ENCODE measurements around the gene EEF1AKMT3.

Gene EEF1AKMT3

DNA sequence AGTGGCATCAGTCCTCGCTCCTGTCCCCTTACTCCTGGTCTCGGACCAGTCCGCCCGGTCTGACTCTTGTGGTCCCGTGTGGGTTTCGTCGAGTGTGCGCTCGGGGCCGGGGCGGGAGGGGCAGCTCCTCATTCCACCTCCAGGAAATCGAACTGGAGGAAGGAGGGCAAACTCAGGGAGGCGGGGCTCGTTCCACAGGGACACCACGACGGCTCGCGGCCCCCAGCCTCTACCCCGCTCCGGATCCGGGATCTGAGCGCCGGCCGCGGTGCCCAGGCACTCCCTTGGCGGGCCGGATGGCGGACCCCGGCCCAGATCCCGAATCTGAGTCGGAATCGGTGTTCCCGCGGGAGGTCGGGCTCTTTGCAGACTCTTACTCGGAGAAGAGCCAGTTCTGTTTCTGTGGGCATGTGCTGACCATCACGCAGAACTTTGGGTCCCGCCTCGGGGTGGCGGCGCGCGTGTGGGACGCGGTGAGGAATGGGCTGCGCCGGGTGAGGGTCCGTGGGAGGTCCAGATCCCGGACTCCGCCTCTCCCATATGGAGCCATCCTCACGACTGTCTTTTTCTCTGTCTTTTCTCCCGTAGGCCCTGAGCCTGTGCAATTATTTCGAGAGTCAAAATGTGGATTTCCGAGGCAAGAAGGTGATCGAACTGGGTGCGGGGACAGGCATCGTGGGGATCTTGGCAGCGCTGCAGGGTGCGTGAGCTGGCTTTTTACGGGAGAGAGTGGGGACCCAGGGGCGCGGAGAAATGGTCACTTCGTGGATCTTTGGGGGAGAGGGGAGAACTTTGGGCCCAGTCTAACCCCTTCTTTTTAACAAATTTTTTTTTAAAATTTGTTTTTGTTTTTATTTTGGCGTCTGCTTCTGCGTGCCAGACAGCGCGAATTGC lies at the start of gene EEF1AKMT3:
EEF1AKMT3 (plus strand) TSS at position 186 of the 894 bp plus-strand sequence; CDS start at position 297, 111 bp downstream.
- DNase-seq: no peak

DNA sequence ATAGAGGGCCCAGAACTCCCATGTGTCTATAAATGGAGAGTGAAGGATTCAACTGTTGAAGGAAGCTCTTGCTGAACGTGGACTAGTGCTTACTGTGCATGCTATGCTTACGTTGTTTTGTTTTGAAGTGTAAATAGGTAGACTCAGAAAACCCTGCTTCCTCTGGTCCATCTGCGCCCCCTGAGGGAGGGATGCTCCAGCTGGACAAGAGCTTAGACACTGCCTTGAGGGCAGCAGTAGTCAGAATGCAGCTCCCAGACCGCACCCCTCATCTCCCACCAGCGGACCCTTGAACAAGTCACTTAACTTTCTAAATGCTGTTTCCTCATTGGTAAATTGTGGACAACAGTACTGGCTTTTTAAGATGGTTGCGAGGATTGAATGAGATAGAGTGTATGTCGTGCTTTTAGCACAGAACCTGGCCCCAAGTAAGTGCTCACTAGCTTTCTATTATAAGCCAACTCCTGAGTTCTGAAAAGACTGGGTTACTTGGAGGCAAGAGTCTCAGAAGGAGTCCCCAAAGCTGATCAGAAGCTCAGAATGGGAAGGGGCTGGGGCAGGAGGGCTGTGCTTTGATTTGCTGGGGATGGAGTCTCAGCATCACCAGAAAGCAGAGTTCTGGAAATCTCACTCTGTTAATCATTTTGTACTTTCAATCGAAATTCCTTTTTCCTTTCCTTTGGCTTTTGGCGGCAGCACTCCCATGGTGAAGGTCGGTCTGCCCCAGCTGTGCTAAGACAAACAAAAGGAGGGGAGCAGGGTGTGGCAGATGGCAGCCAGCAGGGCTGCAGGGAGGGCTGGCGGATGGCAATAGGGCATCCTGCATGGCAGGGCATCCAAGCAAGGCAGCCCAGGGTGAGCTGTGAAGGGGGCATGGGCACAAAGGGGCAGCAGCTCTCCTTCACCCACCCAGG lies 49.4 kb upstream of the EEF1AKMT3 start:
- no peak for DNase-seq

DNA sequence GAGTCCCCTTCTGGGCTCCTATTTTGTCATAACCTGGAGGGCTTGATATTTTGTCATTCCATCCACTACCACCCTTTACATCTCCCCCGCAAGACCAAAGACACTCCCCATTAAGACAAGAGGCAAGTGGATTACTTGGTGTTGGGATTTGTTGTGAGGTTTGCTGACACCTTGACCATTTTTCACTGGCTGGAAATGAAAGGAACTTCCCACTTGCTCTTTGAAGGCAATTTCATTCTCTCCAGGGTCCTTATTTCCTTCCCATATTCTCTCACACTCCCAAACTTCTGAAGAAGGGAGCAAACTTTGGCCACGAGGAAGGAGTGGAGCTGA lies 48.8 kb upstream of the EEF1AKMT3 start:
- DNase-seq: no peak

DNA sequence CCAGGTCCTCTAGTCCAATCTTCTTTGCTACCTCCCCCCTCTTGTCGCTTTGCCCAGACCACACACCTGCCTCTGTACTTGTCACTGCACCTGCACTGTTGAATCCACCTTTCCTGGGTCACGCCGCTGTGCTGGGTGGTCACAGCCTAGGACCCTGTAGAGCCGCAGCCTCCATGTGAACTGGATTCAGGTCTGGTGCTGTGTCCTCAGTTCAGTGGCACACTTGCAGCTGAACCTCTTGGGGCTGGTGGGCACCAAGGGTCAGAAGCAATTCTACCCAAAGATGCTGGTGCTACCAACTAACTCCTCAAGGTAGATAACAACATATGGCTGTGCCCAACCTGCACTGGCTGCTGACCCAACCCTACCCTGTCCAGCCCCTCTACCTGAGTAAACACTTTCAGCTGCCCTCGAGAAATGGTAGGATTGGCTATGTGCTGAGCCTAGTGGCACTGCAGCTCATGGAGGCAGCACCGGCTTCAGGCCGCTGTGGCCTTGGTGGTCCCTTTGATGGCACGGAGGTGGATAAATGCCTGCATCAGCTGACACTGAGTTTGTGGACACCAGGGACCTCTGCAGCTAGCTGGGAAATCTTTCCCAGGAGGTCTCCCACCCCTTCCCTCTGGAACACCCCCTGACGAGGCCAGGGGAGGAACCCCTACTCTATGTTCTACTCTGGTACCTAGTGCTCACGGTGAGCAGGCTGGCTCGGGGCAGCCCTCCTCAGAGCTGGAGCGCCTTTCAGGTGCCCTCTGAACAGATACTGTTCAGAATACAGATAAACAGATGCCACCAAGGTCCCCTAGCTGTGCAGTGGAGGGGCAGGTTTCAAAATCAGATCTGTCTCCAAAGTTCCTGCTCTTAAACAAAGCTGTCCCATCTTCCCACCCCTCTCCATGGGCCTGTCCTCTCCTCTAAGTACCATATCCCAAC lies 48.1 kb upstream of the EEF1AKMT3 start:
- no peak for DNase-seq

DNA sequence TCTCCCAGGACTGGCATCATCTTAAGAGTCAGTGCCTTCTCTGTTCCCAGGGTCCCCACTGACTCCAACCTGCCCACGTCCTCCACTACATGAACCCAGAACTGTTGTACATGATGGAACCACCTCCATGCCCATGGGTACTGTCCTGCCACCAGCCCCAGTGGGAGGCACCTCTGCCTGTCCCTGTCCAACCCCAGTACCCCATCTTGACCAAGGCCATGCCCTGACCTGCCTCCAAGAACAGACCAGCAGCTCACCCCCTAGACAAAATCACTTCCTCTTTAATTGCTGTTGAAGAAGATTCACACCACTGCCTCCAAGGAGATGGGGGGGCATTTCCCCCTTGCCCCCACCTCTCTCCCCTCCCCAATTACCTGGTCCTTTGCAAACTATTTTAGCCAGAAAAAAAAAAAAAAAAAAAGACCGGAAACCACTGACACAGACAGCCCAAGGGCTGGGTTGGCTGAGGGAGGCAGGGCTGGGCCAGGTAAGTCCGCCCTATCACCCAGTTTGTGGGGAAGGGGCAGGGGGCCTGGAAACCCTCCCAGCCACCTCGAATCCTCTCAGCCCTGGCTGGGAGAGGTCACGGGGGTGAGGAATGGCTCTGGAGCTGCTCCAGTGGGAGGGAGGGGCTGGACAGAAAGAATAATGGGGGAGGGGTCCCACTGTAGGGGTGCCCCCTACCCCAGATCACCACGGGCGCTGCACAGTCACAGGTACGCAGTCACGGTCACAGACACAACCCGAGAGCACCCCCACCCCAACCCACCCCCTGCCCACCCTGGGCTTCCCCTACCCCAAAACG lies 47.3 kb upstream of the EEF1AKMT3 start:
- DNase-seq: no peak

DNA sequence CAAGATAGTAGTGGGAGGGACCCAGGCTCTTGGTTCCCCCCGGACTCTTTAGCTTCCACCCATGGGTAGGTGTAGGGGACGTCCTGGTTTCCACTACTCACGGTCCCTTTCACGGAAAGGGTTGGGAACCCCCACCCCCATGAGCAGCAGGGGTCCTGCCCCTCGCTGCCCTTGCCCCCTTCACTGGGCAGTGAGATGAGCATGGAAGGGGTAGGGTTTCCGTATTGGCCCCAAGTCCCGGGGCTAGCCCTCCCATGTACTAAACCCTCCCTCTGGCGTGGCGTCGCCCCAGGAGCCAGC lies 46.6 kb upstream of the EEF1AKMT3 start:
- no peak for DNase-seq

DNA sequence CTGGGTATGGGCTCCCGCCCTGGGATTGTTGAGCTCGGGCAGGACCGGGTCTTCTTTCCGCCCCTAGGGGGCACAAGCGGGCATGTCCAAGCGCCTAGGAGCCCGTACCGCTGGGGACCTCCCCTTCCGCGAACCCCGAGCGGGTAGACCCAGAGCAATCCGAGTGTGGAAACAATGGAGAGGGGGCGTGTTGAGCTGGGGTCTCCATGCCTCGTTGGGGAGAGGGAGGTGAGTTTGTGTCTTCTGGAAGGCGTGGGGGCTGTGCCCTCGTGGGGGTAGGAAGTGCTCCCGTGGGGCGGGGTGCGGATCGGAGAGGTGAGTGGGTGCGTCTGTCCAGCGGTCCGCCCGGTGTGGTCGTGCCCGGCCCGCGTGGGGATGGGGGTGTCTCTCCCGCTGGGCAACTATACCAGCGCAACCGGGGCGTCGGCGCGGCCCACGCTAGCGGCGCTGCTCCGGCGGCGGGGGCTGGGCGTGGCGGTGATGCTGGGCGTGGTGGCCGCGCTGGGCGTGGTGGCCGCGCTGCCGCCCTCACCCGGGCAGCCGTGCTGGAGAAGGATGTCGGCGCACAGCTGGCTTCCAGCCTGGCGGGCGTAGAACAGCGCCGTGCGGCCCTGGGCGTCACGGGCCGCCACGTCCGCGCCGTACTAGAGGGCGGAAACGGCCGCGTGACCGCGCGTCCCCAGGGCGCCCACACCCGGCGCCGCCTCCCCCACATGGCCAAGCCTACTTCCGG lies 46.1 kb upstream of the EEF1AKMT3 start:
- DNase-seq: peak; percentile 45 to 91

DNA sequence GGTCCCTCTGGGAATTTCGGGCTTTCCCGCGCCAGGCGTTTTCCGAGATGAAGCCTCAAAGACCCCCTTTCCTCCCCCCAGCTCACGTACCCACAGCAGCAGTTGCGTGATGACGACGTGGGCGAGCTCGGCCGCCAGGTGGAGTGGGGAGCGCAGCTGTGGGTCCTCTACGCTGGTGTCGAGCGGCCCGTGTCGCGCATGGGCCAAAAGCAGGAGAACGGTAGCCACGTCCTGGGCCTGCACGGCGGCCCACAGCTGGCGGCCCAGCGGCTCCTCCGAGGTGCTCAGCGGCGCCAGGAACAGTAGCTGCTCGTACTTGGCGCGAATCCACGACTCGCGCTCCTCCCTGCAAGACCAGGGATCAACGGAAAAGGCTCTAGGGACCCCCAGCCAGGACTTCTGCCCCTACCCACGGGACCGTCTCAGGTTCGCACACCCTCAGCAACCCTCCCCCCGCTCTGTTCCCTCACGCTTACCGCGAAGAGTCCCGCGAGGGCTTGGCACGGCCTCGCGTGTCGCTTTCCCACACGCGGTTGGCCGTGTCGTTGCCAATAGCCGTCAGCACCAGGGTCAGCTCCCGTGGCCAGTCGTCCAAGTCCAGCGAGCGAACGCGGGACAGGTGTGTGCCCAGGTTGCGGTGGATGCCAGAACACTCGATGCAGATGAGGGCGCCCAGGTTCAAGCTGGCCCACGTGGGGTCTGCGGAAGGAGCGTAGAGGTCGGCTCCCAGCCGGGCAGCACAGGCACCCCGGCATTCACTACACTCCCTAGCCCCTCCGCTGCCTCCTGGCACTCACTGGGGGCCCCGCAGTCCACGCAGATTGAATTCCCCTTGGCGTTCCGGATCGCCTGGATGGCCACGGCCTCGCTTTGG lies 45.3 kb upstream of the EEF1AKMT3 start:
- peak in 1 of 2 experiments; percentile 19 for DNase-seq

DNA sequence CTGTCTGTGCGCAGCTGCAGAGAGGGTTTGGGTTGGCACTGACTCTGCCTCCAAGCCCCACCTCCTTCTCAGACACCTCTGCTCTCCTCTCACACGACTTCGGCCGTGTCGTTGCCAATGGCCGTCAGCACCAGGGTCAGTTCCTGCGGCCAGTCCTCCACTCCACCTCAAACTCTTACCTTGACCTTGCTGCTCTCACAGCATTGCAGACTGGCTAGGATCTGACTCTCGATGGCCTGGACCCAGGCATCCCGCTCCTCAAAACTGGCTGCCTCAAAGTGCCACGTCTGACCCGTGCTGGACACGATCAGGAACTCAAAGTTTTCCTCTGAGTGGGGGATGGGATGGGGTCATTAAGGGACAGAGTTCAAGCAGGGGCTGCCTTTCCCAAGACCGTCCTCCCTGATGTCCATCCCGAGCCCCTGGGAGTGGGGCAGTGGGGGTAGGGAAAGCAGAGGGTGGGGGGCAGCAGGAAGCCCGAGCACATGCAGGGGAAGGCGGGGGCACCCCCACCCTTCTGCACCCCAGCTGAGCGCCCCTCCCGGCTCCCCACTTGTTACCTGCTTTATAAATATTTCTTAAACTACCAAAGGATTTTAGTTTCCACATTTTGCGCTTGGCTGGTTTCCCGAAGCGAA lies 44.5 kb upstream of the EEF1AKMT3 start:
- no peak for DNase-seq

DNA sequence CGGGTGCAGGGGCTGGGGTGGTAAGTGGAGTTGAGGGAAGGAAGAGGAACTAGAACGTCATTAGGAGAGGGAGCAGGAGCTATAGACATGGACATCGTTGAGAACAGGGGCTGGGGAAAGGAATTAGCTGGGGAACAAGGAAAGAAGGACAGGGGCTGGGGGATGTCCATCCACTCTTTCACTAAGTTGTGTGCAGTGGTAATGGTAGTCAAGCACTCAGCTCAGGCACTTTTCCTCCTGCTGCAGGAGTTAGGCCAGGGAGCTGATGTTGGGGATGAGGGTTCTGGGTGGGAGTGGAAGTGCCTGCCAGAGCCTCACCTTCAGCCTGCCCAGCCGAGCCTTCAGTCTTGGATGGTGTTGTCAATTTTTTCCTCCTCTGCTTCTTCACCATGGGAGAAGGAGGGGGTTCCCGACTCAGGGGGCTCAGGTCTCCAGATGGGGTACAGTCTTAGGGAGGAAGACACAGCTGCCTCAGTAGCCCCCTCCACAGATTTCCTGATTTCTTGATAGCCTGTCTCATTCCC lies 43.0 kb upstream of the EEF1AKMT3 start:
- no peak for DNase-seq

DNA sequence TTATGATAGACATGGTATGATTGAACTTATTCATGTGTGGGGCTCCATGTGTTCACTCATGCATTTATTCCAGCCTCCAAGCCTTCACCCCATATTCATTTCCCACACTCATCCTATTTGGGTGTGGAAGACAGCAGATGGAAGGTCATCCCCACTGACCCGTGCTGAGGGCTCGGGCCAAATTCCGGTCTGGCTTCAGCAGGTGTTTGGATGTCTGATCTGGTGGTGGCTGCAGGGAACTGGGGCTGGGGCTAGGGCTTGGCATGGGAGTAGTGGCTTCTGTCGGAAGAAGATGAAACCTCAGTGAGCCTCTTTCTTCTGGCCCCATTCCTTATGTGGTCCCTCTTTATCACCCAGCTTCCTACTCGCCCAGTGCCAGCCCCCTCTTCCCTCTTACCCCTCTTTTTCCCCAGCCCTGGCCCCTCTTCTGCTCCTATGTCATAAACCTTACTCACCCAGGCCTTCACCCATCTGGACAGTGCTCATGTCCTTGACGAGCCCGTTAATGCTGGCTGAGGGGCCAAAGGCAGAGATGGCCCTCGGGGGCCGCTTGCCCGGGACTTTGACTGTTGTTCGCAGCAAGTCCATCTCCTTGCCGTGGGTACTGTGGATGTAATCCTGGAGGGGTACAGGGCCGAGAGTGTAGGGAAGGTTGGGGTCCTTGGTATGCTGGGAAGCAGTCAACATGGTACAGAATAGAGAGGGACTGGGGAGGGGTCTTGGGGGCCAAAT lies 41.9 kb upstream of the EEF1AKMT3 start:
- no peak for DNase-seq

DNA sequence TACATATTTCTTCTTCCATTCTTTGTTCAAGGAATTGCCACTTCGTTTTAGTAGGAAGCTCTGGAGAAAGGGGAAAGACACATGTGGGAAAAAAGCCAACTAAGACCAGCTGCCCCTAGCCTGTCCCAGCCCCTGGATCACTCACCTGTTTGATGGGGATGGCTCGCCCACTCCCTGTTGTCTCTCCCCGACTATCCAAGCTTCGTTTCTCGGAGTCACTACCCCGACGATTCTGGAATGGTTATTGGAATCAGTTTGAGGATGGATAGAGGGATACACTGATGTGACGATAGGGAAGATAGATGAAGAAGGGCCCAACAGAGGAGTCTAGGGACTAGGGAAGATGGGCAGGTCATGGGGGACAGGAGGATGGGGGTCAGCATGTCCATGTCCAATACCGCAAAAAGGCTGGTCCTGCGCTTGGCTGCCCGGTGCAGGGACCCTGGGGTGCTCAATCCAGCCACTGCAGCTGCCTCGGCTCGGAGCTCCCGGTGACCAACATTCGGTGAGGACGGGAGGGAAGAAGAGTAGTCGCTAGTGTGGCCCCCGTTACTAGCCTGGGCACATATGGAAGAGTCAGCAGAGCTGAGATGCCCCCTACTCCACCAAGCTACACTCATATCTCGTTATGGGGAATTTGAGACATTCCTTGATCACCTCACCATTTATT lies 40.9 kb upstream of the EEF1AKMT3 start:
- no peak for DNase-seq

DNA sequence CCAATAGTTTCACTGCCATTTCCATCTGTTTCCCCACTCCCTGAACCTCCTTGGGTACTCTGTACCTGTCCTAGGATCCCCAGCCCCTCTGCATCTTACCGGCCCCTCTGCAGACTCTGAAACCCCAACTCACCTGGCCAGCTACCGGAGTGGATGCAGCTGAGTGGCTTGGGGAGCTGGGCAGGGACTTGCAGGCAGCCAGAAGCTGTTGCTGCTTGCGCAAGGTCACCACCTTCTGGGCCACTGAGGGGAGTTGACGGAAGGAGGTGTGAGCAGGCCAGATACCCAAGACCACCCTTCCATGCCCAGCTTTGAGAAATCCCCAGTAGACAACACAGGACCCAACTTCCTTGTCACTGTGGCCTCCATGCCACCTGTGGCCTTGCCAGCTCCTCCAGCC lies 40.1 kb upstream of the EEF1AKMT3 start:
- DNase-seq: no peak

DNA sequence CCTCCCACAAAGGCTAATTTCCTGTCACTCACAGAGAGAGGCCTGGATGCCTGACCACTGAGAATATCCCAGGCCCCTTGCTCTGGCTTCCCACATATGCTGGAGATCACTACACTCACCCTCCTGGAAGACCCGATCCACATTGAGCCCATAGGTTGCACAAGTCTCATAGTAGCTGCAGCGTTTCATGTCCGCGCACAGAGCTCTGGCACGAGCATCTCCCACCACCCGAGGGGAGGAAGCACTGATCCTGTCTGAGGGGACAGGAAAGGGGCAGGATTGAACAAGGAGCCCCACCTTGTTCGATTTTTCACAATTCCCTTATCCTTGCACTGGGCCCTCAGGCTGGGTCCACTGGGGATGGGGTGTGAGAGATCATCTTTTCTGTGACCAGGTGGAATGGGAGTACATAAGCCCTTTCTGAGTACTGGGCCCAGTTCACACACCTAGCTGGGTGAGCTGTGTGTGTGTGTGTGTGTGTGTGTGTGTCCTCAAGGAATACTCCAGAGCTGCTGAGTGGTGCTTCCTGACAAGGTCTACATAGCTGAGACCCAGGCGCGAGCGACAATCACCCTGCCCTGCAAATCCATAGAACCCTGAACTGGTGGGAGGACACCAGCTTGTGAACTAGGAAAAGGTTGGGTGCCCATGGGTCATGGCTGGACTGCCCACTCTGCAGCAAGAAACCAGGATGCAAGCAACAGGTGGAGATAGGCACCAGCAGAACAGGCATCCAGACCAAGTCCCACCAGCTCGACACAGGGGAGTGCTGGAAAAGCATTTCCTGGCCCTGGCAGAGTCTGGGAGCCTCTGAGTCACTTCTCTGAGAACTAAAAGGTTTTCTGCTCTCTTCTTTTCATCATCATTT lies 39.5 kb upstream of the EEF1AKMT3 start:
- DNase-seq: no peak

DNA sequence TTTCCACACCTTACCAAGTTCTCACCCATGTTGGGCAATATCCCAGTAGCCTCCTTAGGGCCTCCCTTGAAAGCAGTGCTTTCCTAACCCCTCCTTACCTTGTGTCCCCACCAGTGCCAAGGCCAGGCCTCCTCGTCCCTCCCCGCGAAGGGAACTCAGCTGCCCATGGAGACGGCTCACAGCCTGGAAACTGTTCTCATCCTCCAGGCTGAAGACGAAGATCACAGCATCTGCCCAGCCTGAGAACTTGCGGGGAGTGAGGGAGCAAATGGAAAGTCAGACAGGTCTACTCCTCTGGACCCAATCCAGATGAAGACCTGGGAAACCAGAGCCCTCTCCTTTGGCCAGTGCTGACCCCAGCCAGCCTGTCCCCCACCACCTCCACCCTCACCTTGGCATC lies 38.5 kb upstream of the EEF1AKMT3 start:
- no peak for DNase-seq

DNA sequence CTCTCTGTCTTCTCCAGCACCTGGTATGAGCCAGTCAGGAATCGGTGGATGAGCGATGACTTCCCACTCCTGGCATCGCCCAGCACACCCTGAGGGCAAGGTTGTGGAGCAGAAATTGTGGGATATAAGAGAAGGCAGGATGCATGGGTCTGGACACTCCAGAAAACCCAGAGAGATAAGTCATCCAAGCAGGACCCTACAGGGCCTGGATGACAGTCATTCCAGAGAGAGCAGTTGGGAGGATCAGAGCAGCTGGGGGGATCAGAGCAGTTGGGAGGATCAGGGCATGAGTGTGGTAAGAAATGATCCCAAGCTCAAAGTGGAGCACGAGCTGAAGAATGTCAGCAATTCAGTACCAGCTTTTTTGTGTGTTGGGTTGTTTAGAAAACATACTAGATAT lies 37.8 kb upstream of the EEF1AKMT3 start:
- no peak for DNase-seq

DNA sequence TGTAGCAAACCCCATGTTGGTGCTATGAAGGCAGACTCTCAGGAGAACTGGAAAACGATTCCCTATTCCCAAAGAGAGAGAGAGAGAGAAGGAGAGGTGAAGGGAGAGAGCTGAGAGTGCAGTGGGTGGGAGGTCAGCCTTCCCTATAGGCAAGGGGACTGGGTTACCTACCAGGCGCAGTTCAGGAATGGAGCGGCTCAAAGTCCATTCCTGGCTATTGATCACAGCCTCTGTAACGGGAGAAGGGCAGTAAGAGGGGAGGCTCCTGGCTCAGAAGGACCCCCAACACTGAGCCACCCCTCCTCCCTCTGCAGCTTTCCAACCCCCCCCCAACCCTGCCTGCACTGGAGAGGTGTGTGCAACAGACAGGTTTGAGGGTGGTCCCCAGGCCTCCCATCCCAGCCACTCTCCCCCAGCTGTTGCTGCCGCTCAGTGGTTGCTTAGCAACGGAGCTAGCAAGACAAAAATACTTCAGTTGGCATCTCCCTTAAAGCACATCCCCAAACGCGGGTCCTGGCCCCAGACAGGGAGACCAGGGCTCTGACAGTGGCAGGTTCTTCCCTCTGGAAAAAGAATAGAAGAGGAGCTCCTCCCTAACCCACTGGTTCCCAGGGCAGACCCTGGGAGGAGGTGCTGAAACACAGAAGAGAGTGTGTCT lies 37.1 kb upstream of the EEF1AKMT3 start:
- no peak for DNase-seq

Data from NCI-H187 (cell line).